Hepatocyte (in vitro differentiated cells): ENCODE measurements around the gene SBNO2.

Experiments
- EZH2 ChIP-seq: fragments of 200-600 bp; sonication (generic); IDR thresholded peaks from 2 replicates; pipeline ENCODE4 v1.6.1; 2016; ENCODE audit warnings: antibody characterized with exemption, mild to moderate bottlenecking, borderline replicate concordance
- TF ChIP-seq, protein P1 (sequence below): fragments of 200-600 bp; sonication (generic); IDR thresholded peaks from 2 replicates; pipeline ENCODE4 v1.5.1; 2016; ENCODE audit warnings: antibody characterized with exemption, mild to moderate bottlenecking; ENCODE audit not compliant: poor library complexity

DNA sequence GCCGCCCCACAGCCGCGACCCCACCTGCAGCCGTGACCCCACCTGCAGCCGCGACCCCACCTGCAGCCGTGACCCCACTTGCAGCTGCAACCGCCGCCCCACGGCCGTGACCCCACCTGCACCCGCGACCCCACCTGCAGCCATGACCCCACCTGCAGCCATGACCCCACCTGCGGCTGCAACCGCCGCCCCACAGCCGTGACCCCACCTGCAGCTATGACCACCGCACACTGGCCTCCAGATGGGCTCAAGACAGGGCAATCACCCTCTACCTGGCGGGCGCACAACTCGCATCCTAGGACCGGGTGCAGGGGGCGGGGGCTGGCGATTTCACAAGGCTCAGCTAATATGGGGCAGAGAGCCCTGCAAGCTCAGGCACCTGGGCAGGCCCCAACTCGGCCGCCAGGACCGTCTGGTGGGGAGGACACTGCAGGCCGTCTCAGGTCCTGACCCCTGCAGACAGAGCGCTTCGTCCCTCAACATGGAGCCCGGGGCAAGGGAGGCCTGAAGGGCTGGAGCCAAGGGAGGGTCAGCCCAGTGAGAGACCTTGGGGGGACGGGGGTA, 15.1 kb downstream of the SBNO2 start:
- TF ChIP-seq, protein P1, sequence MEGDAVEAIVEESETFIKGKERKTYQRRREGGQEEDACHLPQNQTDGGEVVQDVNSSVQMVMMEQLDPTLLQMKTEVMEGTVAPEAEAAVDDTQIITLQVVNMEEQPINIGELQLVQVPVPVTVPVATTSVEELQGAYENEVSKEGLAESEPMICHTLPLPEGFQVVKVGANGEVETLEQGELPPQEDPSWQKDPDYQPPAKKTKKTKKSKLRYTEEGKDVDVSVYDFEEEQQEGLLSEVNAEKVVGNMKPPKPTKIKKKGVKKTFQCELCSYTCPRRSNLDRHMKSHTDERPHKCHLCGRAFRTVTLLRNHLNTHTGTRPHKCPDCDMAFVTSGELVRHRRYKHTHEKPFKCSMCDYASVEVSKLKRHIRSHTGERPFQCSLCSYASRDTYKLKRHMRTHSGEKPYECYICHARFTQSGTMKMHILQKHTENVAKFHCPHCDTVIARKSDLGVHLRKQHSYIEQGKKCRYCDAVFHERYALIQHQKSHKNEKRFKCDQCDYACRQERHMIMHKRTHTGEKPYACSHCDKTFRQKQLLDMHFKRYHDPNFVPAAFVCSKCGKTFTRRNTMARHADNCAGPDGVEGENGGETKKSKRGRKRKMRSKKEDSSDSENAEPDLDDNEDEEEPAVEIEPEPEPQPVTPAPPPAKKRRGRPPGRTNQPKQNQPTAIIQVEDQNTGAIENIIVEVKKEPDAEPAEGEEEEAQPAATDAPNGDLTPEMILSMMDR: no peak
- TF ChIP-seq EZH2: no peak
